ENCODE measurements around the gene ZNF207.
A peak's percentile ranks its signal among the peaks of the same experiment; 100 is the strongest.
"Not testable (repeated sequence)": the region's sequence is repeated elsewhere in the genome, so short reads cannot be mapped to it uniquely, and the experiment has no call there.

Gene ZNF207

DNA sequence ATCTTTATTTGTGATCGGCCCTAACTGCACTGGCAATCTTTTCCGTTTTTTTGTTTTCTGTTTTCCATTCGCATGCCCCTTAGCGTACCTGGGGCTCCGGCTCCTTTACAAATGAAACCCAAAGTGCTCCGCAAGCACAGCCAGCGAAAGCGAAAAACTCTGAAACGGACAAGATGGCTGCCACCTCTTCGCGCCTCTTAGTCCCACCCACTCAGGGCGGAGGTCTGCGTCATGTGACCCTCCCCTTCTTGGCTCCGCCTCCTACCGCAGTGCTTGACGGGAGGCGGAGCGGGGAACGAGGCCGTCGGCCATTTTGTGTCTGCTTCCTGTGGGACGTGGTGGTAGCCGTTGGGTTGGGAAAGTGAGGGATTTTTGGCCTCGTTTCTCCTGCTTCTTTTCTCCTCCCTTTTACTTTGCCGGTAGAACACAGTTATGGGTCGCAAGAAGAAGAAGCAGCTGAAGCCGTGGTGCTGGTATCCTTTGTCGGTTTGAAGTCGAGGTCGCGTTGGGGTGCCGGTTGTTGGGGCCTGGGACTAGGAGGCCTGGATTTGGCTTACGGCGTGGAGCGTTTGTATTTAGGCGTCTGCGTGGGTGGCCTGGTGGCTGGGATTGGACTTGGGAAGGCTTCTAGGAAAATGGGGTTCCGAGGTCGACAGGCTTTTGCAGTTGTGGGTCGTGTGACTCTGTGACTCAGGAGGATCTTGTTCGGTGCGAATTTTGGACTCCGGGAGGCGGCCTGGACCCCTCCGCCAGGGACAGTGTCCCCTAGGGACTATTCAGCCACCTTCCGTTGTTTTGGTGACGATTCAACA lies at the start of gene ZNF207:
Gene ZNF207 (plus strand): TSS at position 304 of the 812 bp plus-strand sequence. CDS start 129 bp downstream, at position 433.
- peak; percentile 86 to 90 for DNase-seq (ENCODE audit: low read depth in 2 of 2)

DNA sequence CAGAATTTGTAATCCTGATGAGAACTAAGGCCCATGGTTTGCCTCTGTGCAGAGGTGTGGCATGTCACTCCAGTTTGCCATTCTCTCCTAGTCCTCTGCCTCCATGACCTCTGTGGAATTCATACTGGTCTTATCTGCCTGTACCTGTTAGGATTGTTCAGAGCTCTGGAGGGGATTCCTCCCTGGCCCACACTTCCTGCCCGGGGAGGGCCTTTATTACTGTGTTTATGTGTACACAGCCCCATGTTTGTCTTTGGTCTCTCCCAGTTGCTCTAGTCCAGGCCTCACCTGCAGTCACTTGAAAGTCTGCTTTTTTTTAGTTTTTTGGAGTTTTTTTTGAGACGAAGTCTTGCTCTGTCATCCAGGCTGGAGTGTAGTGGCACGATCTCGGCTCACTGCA lies 47.9 kb upstream of the ZNF207 start:
- DNase-seq (ENCODE audit: low read depth in 2 of 2): no peak

DNA sequence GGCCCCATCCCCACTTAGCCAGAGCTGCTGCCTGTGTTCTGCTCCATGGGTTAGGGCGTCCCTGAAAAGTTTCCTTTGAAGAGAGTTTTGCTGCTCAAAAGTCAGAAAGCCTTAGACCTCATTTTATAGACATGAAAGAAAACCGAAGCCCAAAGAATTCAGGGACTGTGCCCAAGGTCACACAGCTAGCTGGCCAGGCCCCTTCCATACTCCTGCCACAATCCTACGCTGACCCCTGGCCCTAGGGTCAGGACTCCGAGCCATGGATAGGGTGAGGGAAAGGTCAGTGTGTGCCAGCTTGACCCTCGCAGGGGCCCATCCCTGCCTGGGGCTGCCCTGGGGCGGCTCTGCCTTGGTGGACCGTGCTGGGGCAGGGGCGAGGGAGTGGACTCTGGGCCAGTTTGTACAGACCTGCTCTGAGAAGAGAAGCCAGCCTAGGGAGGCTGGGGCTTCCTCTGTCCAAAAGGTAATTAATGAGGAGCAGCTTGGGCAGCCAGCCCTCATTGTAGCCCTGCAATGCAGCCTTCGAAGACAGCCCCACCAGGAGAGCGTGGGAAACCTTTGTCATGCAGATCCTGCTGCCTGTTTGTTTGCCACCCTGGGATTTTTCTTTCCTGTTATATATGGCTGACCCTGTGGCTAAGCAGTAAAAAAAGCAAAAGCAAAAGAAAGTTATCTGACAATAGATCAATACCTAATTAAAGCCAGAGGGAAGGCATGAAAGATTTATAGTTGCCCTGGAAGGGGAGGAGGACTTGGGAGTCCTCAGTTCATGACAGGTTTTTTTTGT lies 46.9 kb upstream of the ZNF207 start:
- DNase-seq (ENCODE audit: low read depth in 2 of 2): no peak

DNA sequence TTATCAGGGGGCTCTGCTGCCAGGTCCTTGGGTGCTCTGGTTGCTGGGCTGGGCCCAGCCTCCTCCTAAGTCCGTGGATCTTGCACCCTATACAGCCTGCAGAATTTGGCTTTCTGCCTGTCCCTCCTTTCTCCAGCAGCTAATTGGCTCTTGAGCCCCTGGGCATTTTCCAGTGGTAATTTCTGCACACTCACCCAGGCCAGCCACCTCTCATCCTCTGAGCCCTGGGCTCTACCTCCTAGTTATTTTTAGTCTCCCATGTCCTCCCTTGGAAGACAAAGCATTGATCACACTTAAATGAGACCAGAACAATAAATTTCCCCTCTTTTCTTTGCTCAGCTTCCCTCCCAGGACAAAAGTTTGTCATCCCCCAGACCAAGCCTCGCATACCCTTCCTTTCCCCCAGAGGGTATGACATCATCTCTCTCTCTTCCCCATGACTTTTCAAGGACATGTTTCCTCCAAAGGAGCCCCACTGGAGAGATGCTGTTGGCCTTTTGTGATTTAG lies 46.1 kb upstream of the ZNF207 start:
- no peak for DNase-seq (ENCODE audit: low read depth in 2 of 2)

DNA sequence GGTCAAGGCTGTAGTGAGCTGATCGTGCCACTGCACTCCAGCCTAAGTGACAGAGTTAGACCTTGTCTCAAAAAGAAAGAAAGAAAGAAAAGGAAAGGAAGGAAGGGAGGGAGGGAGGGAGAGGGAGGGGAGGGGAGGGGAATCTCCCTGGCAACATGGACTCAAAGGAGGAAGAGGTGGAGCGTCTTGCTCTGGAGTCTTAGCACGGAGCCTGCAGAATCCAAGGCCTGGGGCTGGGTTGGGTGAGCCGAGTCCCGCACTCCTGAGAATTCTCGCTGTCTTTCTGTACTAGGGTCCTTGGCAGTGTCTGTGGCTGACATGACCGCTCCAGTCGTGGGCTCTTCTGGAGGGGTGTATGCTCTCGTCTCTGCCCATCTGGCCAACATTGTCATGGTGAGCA lies 44.9 kb upstream of the ZNF207 start:
- DNase-seq (ENCODE audit: low read depth in 2 of 2): no peak

GRCh38 chr17:32307658-32308057 lies 42.3 kb upstream of the ZNF207 start:
- no peak for DNase-seq (ENCODE audit: low read depth in 2 of 2)

- no peak for DNase-seq (ENCODE audit: low read depth in 2 of 2)
Observed at GRCh38 chr17:32311028-32311536, 38.9 kb upstream of the ZNF207 start.

DNA sequence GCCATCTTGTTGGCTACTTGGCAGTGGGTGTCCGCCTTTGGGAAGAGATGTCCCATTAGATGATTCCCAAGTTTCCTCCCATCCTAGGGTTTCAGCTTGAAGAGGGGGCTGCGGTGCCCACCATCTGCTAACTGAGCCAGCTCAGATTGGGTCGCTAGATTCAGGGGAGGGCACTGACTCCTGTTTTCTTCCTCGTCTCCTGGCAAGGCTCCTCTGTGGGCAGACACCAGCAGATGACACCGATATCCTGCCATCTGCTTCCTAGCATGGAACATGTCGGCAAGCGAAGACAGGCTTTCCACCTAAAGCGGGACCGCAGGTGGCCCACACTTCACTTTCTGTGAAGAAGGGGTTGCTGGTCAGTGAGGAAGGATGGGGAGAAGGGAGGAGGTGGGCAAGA lies 35.3 kb upstream of the ZNF207 start:
- no peak for DNase-seq (ENCODE audit: low read depth in 2 of 2)

DNA sequence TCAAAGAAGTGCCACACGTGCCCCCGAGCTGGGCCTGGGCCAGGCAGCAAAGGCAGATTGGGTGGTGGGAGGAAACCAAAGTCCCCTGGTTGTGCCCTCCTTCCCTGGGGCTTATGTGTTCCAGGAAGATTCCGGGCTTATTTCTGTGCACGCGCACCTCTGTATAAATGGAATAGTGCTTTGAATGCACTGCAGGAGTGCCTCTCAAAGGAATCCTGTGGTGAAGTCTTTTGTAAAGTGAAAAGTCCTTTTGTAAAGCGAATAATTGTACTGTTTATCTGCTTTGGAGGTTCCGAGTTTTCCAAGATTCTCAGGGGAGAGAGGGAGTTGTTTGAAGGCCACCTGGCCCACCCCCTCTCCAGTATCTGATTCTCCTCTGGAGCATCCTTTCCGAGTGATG lies 34.8 kb upstream of the ZNF207 start:
- DNase-seq (ENCODE audit: low read depth in 2 of 2): no peak

DNA sequence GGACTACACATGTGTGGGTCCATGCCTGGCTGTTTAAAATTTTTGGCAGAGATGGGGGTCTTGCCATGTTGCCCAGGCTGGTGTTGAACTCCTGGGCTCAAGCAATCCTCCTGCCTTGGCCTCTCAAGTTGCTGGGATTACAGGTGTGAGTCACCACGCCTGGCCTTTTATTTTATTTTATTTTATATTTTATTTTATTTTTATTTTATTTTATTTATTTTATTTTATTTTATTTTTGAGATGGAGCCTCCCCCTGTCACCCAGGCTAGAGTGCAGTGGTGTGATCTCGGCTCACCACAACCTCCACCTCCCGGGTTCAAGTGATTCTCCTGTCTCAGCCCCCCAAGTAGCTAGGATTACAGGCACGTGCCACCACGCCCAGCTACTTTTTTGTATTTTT lies 33.3 kb upstream of the ZNF207 start:
- DNase-seq (ENCODE audit: low read depth in 2 of 2): not testable (repeated sequence)

- DNase-seq (ENCODE audit: low read depth in 2 of 2): no peak
Observed at GRCh38 chr17:32317353-32317752, 32.6 kb upstream of the ZNF207 start.

DNA sequence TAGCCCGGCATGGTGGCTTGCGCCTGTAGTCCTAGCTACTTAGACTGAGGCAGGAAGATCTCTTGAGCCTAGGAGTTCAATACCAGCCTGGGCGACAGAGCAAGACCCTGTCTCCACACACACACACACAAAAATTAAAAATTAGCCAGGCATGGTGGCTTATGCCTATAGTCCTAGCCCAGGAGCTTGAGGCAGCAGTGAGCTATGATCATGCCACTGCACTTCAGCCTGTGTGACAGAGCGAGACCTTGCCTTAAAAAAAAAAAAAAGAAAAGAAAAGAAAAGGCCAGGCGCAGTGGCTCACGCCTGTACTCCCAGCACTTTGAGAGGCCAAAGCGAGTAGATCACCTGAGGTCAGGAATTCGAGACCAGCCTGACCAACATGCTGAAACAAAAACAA lies 31.9 kb upstream of the ZNF207 start:
- DNase-seq (ENCODE audit: low read depth in 2 of 2): no peak

DNA sequence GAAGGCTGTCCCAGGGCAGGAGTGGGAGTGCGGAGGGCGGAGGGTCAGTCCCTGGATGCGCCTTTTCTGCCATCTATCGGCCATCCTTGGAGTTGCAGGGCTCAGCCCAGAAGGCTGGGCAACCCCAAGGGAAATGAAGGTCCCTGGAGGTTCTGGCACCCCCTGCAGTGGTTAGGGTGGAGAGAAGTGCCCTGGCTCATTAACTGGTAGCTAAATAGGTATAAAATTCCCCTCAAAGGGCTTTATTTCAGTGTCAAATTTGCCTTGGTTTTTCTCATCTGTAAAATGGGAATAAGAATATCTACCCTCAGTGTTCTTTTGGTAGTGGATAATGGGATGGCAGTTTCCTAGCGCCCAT lies 30.4 kb upstream of the ZNF207 start:
- DNase-seq (ENCODE audit: low read depth in 2 of 2): peak; percentile 43 to 50

GRCh38 chr17:32320080-32320479 lies 29.9 kb upstream of the ZNF207 start:
- not testable (repeated sequence) for DNase-seq (ENCODE audit: low read depth in 2 of 2)

GRCh38 chr17:32320847-32321246 lies 29.1 kb upstream of the ZNF207 start:
- no peak for DNase-seq (ENCODE audit: low read depth in 2 of 2)

DNA sequence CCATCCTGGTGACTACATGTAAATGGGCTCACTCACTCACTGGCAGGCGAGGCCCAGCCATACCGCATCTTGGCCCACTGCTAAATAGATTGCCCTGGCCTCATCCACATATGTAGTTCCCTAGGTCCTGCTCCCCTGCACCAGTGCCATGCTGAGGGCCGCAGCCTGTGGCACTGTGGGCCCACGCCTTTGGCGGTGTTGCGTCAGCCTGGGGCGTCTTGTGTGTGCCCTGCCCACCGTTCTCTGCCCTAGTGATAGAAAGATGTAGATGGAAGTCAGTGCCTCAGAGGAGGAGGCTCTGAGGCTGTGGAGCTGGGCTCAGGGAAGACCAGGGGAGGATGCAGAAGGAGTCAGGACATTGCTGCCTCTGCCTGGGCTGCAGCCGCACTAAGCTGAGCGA lies 26.9 kb upstream of the ZNF207 start:
- no peak for DNase-seq (ENCODE audit: low read depth in 2 of 2)

- no peak for DNase-seq (ENCODE audit: low read depth in 2 of 2)
Observed at GRCh38 chr17:32323811-32324491, 26.0 kb upstream of the ZNF207 start.

GRCh38 chr17:32327911-32328310 lies 22.0 kb upstream of the ZNF207 start:
- DNase-seq (ENCODE audit: low read depth in 2 of 2): no peak

- no peak for DNase-seq (ENCODE audit: low read depth in 2 of 2)
Observed at GRCh38 chr17:32330147-32330546, 19.8 kb upstream of the ZNF207 start.

DNA sequence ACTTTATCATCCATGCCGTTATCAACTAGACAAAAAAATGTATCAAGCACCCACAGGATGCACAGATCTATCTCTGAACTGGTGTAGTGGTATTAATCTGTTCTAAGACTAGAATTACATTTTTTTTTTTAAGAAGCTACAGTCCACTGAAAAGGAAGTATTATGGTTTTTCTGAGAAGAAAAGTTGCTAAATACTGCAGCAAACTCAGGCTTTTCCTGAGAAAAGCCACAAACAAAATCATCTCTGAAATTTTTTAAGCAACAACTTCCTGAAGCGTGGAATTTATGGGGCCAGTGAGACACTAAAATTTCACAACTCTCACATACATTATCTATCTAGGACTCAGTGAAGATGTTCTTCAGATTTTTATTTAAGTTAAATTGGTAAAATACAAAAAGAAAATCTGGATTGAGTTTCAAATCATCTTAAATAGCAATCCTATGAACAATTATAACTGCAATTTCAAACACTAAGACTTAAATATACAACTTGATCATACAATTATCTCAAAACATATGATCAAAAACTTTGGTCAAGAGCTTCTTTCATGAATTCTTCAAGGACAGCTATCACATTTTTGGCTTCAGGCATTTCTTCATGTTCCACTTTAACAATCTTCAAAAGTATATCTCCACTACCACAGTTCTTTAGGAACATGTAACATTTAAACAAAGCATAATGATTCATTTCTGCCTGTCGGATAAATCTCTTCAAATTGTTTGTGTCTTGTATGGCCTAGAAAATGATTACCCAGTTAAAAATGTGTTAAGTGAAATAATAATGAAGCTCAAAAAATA lies 18.5 kb upstream of the ZNF207 start:
- DNase-seq (ENCODE audit: low read depth in 2 of 2): no peak

- DNase-seq (ENCODE audit: low read depth in 2 of 2): no peak
Observed at GRCh38 chr17:32333187-32333586, 16.8 kb upstream of the ZNF207 start.

All from stimulated activated CD8-positive, alpha-beta memory T cell treated with anti-CD3 and anti-CD28 coated beads, Interleukin-15, amount 100 ng/mL, for 4 hours (primary cell).